Stimulated activated CD4-positive, alpha-beta T cell treated with anti-CD3 and anti-CD28 coated beads, Interleukin-1b, Interleukin-23, amount 100 ng/mL, for 1 hour (primary cell): Measurements from ENCODE around the gene TMC2.

Experiments used
- DNase-seq, 2 donors: peaks; one replicate each; pipeline ENCODE4 v3.0.0-alpha.2; 2020; ENCODE audit warnings: low read depth in 2 of 2

The TMC2 gene

GRCh38 chr20:2578475-2579192 is 42.3 kb downstream of the TMC2 start:
- no peak for DNase-seq

DNA sequence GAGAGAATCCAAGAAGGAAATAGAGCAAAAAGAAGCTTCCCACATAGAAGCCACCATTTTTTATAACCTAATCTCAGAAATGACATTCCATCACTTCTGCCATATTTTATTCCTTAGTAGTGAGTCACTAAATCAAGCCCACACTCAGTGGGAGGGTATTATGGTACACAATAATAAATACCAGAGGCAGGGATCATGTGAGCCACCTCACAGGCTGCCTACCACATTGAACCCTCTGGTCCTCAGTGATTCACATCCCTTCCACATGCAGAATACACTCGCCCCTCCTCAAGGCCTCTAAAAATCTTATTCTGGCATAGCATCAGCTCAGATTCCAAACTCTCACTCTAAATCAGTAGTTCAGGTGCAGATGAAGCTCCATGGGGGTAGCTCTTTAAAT is 49.4 kb downstream of the TMC2 start:
- DNase-seq: no peak

- DNase-seq: no peak
Observed at GRCh38 chr20:2593756-2594155, 57.4 kb downstream of the TMC2 start.

DNA sequence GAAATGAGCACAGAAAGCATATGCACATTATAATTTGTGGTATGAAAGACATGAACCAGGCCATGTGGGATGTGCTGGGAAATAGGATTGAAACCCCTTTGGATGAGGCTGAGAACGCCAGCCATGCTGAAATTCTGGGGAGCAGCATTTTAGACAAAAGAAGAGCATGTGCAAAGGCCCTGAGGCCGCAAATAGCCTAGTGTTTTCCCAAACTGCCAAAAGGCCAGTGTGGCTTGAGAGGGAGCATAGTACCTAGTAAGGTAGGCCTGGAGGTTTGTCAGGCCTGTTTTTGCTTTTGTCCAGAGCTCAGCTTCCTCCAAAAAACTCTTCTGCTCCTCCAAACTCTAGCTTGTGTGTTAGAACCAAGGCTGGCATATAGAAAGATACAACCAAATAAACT is 58.7 kb downstream of the TMC2 start:
- no peak for DNase-seq

- DNase-seq: no peak
Observed at GRCh38 chr20:2596673-2597279, 60.4 kb downstream of the TMC2 start.

GRCh38 chr20:2599288-2600006 is 63.1 kb downstream of the TMC2 start:
- no peak for DNase-seq

DNA sequence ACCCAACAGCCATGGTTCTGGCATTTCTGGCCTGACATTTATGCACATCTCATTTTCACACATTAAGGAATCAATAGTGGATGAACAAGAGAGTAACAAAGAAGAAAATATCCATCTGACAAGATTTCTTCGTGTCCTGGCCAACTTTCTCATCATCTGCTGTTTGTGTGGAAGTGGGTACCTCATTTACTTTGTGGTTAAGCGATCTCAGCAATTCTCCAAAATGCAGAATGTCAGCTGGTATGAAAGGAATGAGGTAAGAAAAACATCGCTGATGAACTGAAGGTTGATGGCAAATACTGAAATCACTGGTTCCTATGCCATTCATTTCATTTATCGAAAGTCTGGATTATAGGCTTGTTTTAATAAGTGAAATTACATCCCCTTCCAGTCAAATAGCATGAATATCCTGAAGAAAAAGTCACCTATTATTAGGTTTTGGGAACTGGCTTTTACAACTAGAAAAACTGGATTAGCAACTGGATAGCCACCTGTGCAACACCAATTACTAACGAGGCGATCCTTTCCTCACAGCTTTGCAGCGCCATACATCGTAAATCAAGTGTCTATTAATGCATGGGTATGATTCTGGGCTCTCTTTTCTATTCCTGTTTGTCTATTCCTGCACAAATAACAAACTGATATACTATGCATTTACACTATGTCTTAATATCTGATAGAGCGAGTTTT is 65.8 kb downstream of the TMC2 start:
- no peak for DNase-seq

- no peak for DNase-seq
Observed at GRCh38 chr20:2602746-2603145, 66.4 kb downstream of the TMC2 start.

GRCh38 chr20:2603816-2604505 is 67.6 kb downstream of the TMC2 start:
- no peak for DNase-seq

DNA sequence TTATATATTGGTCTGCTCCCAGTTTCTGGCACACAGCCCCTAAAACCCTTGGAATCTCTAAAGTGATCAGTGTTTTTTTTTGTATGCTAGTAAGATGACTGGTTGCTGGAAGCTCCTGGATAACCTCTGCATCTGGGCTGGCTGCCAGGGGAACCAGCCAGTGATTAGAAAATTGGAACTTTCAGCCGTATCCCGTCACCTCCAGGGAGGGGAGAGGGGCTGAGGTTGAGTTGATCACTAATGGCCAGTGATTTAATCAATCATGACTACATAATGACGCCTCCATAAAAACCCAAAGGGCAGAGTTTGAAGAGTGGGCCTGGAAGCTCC is 68.1 kb downstream of the TMC2 start:
- DNase-seq: no peak

GRCh38 chr20:2606507-2607006 is 70.2 kb downstream of the TMC2 start:
- no peak for DNase-seq

DNA sequence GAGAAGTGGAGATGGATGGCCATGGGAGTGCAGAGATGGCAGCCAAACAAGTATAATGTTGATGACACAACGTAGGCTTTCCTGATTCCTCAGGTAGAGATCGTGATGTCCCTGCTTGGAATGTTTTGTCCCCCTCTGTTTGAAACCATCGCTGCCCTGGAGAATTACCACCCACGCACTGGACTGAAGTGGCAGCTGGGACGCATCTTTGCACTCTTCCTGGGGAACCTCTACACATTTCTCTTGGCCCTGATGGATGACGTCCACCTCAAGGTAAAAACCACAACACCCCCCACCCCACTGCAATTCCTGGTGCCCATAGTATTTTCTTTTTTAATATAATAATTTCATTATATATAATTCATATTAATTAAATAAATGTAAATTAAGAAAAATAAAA is 74.0 kb downstream of the TMC2 start:
- no peak for DNase-seq

DNA sequence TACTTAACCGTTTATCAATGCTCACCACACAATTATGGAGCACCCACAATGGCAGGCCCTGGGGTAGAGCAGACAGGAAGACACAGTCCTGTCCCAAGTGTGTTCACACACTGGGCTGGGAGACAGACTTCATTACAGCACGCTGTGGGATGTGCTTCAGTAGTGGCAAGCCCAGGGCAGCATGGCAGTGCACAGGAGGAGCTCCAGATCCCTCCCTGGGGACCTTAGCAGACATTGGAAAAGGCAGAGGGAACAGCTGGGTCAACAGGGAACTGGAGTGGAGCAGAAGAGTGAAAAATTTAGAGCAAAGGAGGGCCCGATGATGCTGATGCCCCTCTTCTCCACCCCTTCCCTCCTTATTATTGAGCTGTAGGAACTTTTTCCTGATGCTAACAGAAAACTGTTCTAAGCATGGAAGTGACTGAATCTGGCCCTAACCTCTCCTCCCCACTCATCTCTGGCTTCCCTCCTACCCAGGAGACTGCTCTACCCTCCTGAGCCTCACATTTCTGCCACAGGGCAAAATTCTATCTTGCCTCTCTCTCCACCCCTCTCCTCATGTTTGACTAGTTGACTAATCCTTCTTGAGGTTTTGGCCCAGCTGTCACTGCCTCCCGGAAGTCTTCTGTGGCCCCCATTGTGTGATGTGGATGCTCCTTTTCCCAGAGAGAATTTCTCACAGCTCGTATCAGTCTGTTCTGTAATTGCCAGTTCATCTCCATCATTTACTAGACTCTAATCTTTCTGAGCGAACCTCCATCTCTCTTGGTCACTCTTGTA is 74.8 kb downstream of the TMC2 start:
- DNase-seq: no peak

DNA sequence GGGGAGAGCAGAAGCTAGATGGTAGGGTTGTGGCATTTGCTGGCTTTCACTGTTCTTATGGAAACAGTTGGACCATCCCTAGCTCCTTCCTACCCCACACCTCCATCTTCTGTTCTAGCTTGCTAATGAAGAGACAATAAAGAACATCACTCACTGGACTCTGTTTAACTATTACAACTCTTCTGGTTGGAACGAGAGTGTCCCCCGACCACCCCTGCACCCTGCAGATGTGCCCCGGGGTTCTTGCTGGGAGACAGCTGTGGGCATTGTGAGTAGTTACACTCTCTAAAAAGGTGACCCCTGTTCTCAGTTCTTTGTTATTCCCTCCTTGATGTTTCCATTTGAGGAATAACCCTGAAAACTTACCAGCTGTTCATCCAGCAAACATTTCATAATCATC is 75.7 kb downstream of the TMC2 start:
- no peak for DNase-seq

DNA sequence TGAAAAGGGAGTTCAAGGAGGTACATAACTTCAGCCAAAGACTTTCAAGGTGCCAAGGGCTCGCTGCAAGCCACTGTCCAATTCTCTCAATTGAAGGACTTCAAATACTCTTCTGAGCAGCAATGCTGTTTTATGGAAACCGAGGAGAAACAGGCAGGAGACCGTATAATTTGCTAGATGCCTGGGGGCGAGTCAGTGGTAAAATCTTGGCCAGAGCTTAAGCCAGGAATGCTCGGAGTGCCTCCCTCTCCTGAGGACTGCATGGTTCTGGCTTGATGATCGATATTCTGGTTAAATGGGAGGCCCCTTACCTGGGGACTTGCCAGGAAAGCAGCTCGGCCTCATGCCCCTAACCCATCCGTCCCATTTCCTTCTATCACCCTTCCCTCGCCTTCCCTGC is 80.3 kb downstream of the TMC2 start:
- DNase-seq: no peak

DNA sequence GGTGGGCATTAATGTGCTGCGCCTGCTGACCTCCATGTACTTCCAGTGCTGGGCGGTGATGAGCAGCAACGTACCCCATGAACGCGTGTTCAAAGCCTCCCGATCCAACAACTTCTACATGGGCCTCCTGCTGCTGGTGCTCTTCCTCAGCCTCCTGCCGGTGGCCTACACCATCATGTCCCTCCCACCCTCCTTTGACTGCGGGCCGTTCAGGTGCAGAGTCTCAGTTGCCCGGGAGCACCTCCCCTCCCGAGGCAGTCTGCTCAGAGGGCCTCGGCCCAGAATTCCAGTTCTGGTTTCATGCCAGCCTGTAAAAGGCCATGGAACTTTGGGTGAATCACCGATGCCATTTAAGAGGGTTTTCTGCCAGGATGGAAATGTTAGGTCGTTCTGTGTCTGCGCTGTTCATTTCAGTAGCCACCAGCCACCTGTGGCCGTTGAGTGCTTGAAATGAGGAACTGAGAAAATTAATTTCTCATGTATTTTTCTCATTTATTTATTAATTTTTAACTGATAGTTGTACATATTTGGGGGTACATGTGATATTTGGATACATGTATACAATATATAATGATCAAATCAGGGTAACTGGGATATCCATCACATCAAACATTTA is 80.8 kb downstream of the TMC2 start:
- DNase-seq: no peak

DNA sequence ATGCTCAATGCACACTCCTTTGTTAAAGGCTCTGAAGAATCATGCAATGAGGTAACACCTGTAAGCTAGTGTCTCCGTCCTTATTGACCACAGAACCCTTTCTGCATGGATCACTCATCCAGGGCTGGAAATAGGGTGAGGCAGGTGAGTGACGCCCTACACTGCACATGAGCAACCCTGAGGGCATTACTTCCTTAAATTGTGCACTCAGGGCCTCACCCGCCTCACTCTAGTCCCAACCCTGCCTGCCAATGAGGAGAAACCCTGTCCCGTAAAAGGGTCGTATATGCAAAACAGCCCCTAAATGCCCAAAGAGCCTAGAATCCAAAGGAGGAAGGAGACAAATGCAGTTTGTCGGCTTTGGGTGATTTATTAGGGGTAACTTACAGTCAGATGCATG is 82.4 kb downstream of the TMC2 start:
- no peak for DNase-seq

GRCh38 chr20:2619337-2619736 is 83.0 kb downstream of the TMC2 start:
- no peak for DNase-seq

- no peak for DNase-seq
Observed at GRCh38 chr20:2619961-2620595, 83.7 kb downstream of the TMC2 start.

- no peak for DNase-seq
Observed at GRCh38 chr20:2624190-2624589, 87.8 kb downstream of the TMC2 start.
